Trophoblast cell (in vitro differentiated cells and primary cell): ENCODE results near the gene PGAM2.

Experiments
- DNase-seq, 2 donors: peaks; one replicate each; pipeline ENCODE4 v3.0.0-alpha.2; 2016
- H2AFZ ChIP-seq: 2 replicates; pipeline ENCODE4 v1.6.1; 2013; ENCODE audit warnings: low read length, moderate library complexity, mild to moderate bottlenecking; ENCODE audit not compliant: insufficient read depth, poor library complexity
- H2AK5ac ChIP-seq: 2 replicates; pipeline ENCODE4 v1.6.1; 2013; ENCODE audit warnings: mild to moderate bottlenecking, low read length
- H2BK120ac ChIP-seq: 2 replicates; pipeline ENCODE4 v1.6.1; 2013; ENCODE audit warnings: low read length, mild to moderate bottlenecking, moderate library complexity; ENCODE audit not compliant: insufficient read depth, poor library complexity
- H2BK12ac ChIP-seq: 2 replicates; pipeline ENCODE4 v1.6.1; 2013; ENCODE audit warnings: mild to moderate bottlenecking, low read length, moderate library complexity
- H2BK5ac ChIP-seq: 2 replicates; pipeline ENCODE4 v1.6.1; 2013; ENCODE audit warnings: low read length, low read depth, moderate library complexity, mild to moderate bottlenecking; ENCODE audit not compliant: poor library complexity
- H3K14ac ChIP-seq: 2 replicates; pipeline ENCODE4 v1.6.1; 2013; ENCODE audit warnings: mild to moderate bottlenecking, low read length
- H3K18ac ChIP-seq: 2 replicates; pipeline ENCODE4 v1.6.1; 2013; ENCODE audit warnings: mild to moderate bottlenecking, low read length
- H3K23ac ChIP-seq: 2 replicates; pipeline ENCODE4 v1.6.1; 2013; ENCODE audit warnings: low read length
- H3K27ac ChIP-seq: 2 replicates; pipeline ENCODE4 v1.5.1; 2013; ENCODE audit warnings: low read depth, mild to moderate bottlenecking, inconsistent platforms, low read length, moderate library complexity
- H3K27me3 ChIP-seq: 2 replicates; pipeline ENCODE4 v1.6.1; 2013; ENCODE audit warnings: inconsistent platforms, mild to moderate bottlenecking, low read length, moderate library complexity; ENCODE audit not compliant: insufficient read depth
- H3K36me3 ChIP-seq, 2 experiments: 1 replicate in 1 of 2; 2 replicates in 1 of 2; pipeline ENCODE4 v1.6.1; 2013; ENCODE audit warnings: low read length in 2 of 2, mild to moderate bottlenecking in 2 of 2, moderate library complexity in 1 of 2; ENCODE audit not compliant: insufficient read depth in 2 of 2, control insufficient read depth in 1 of 2
- H3K4ac ChIP-seq: 2 replicates; pipeline ENCODE4 v1.6.1; 2013; ENCODE audit warnings: low read depth, mild to moderate bottlenecking, low read length, moderate library complexity
- H3K4me1 ChIP-seq, 2 experiments: 1 replicate in 1 of 2; 2 replicates in 1 of 2; pipeline ENCODE4 v1.6.1; 2013; ENCODE audit warnings: low read length in 2 of 2, mild to moderate bottlenecking in 2 of 2, moderate library complexity in 1 of 2; ENCODE audit not compliant: insufficient read depth in 2 of 2, control insufficient read depth in 1 of 2
- H3K4me2 ChIP-seq: 2 replicates; pipeline ENCODE4 v1.6.1; 2013; ENCODE audit warnings: inconsistent platforms, mild to moderate bottlenecking, low read length, moderate library complexity
- H3K4me3 ChIP-seq: 2 replicates; pipeline ENCODE4 v1.5.1; 2013; ENCODE audit warnings: mild to moderate bottlenecking, low read depth, low read length, inconsistent platforms
- H3K79me1 ChIP-seq: one replicate; pipeline ENCODE4 v1.6.1; 2013; ENCODE audit warnings: low read length
- H3K79me2 ChIP-seq: 2 replicates; pipeline ENCODE4 v1.6.1; 2013; ENCODE audit warnings: low read length, mild to moderate bottlenecking; ENCODE audit not compliant: control insufficient read depth, insufficient read depth, poor library complexity
- H3K9ac ChIP-seq: 2 replicates; pipeline ENCODE4 v1.6.1; 2013; ENCODE audit warnings: mild to moderate bottlenecking, low read length
- H3K9me3 ChIP-seq: 2 replicates; pipeline ENCODE4 v1.6.1; 2013; ENCODE audit warnings: low read depth, mild to moderate bottlenecking, control low read depth, inconsistent platforms, low read length; ENCODE audit not compliant: insufficient read depth
- H4K12ac ChIP-seq: 2 replicates; pipeline ENCODE4 v1.6.1; 2013; ENCODE audit warnings: low read depth, mild to moderate bottlenecking, low read length, moderate library complexity
- H4K8ac ChIP-seq: 2 replicates; pipeline ENCODE4 v1.6.1; 2013; ENCODE audit warnings: low read depth, mild to moderate bottlenecking, low read length, moderate library complexity
- H4K91ac ChIP-seq: one replicate; pipeline ENCODE4 v1.6.1; 2013; ENCODE audit warnings: low read depth, mild to moderate bottlenecking, low read length, moderate library complexity
- WGBS: extraction: QIAGEN DNeasy Blood & Tissue Kit; methylation state at CpG from one replicate; pipeline ENCODE4 v1.1.7; 2013; ENCODE audit warnings: missing lambda C conversion rate; ENCODE audit not compliant: insufficient read length, insufficient coverage; ENCODE audit errors: extremely low coverage; 5-methylcytosine and 5-hydroxymethylcytosine counted together

PGAM2 gene

GRCh38 chr7:44108768-44109750 lies 43.7 kb upstream of the PGAM2 start:
- Histone ChIP-seq H2BK5ac (no peak overlapping the region), H3K79me2 (no peaks in the 10 kb centered on the region), H3K4me3 (no peak overlapping the region), H4K12ac (no peak overlapping the region), H3K36me3 (peaks cover 65 to 66% of the 10 kb centered on the region in 2 experiments), H2AFZ (no peak overlapping the region), H3K27me3 (no peaks in the 10 kb centered on the region), H3K79me1 (peaks cover 9% of the 10 kb centered on the region), H3K4me1 (peaks cover 9 to 10% of the 10 kb centered on the region in 2 experiments), H4K8ac (no peak overlapping the region), H3K4me2 (no peak overlapping the region), H3K18ac (no peak overlapping the region), H3K9me3 (no peaks in the 10 kb centered on the region), H2AK5ac (no peak overlapping the region), H3K27ac (no peak overlapping the region), H4K91ac (no peak overlapping the region), H3K4ac (no peak overlapping the region), H2BK12ac (no peak overlapping the region), H3K9ac (no peak overlapping the region), H2BK120ac (no peak overlapping the region), H3K23ac (no peak overlapping the region), H3K14ac (no peak overlapping the region)
- DNase-seq, result no peak
- WGBS, result no CpG with 5 or more reads among the region's 21 CpGs

GRCh38 chr7:44107961-44108767 lies 42.8 kb upstream of the PGAM2 start:
- Histone ChIP-seq H2BK12ac (no peak overlapping the region), H3K23ac (no peak overlapping the region), H3K27ac (no peak overlapping the region), H3K79me1 (peaks cover 11% of the 10 kb centered on the region), H3K27me3 (peaks cover 4% of the 10 kb centered on the region), H3K14ac (no peak overlapping the region), H2BK5ac (no peak overlapping the region), H3K9ac (no peak overlapping the region), H4K8ac (no peak overlapping the region), H3K79me2 (no peaks in the 10 kb centered on the region), H4K12ac (no peak overlapping the region), H3K4me2 (no peak overlapping the region), H3K9me3 (no peaks in the 10 kb centered on the region), H2BK120ac (no peak overlapping the region), H2AK5ac (no peak overlapping the region), H3K36me3 (peaks cover 58 to 59% of the 10 kb centered on the region in 2 experiments), H4K91ac (no peak overlapping the region), H3K4ac (no peak overlapping the region), H3K4me3 (no peak overlapping the region), H3K18ac (no peak overlapping the region), H3K4me1 (peaks cover 9 to 10% of the 10 kb centered on the region in 2 experiments), H2AFZ (no peak overlapping the region)
- WGBS, result no CpG with 5 or more reads among the region's 21 CpGs
- DNase-seq, result no peak

- Histone ChIP-seq H2BK120ac (no peak overlapping the region), H3K27ac (no peak overlapping the region), H3K23ac (no peak overlapping the region), H4K8ac (no peak overlapping the region), H3K18ac (no peak overlapping the region), H3K4me1 (peaks cover 9 to 10% of the 10 kb centered on the region in 2 experiments), H4K12ac (no peak overlapping the region), H2AFZ (no peak overlapping the region), H3K9ac (no peak overlapping the region), H2AK5ac (no peak overlapping the region), H3K79me1 (peaks cover 11% of the 10 kb centered on the region), H3K9me3 (peaks cover 1% of the 10 kb centered on the region), H3K4ac (no peak overlapping the region), H3K4me3 (no peak overlapping the region), H4K91ac (no peak overlapping the region), H3K14ac (no peak overlapping the region), H2BK5ac (no peak overlapping the region), H3K79me2 (no peaks in the 10 kb centered on the region), H3K36me3 (peaks cover 50 to 51% of the 10 kb centered on the region in 2 experiments), H2BK12ac (no peak overlapping the region), H3K4me2 (no peak overlapping the region), H3K27me3 (peaks cover 4% of the 10 kb centered on the region)
- no CpG with 5 or more reads among the region's 18 CpGs for WGBS
- DNase-seq, result no peak
Observed at GRCh38 chr7:44107116-44107960, 42.0 kb upstream of the PGAM2 start.
